ENCODE measurements around the gene CDCA8. TPM values are rescaled to one million over a fixed set of nuclear protein-coding genes. Genes with fewer than 3 reads are reported as not detected.

Gene CDCA8
- total RNA-seq, 4 donors from 2014 or later = 3.1 to 7.4 (median 4.0) TPM

DNA sequence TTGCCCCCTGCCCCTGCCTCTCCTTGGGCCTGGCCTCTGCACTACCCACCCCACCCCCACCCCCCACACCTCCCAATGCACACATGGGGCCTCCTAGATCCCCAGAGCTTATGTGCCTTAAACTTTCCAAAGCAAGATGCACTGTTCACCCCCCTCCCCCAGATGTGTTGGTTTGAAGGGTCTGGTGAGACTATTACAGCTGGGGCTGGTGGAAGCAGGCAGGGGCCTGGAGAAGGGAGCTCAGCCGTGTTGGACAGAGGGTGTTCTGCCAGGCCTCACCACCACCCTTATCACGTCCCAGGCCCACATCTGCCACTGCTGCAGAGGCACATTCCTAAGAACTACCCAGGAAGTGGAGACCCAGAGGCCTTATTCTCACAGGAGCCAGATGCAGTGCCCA is 39.3 kb upstream of the CDCA8 start:
- DNase-seq = no peak
- TF ChIP-seq POLR2A (IDR thresholded peaks at IDR 0.05) = no peak
- TF ChIP-seq, protein P1, sequence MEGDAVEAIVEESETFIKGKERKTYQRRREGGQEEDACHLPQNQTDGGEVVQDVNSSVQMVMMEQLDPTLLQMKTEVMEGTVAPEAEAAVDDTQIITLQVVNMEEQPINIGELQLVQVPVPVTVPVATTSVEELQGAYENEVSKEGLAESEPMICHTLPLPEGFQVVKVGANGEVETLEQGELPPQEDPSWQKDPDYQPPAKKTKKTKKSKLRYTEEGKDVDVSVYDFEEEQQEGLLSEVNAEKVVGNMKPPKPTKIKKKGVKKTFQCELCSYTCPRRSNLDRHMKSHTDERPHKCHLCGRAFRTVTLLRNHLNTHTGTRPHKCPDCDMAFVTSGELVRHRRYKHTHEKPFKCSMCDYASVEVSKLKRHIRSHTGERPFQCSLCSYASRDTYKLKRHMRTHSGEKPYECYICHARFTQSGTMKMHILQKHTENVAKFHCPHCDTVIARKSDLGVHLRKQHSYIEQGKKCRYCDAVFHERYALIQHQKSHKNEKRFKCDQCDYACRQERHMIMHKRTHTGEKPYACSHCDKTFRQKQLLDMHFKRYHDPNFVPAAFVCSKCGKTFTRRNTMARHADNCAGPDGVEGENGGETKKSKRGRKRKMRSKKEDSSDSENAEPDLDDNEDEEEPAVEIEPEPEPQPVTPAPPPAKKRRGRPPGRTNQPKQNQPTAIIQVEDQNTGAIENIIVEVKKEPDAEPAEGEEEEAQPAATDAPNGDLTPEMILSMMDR (IDR thresholded peaks at IDR 0.05) = no peak
- Histone ChIP-seq H3K27ac (no peak overlapping the region), H3K4me1 (no peaks in the 10 kb centered on the region), H3K27me3 (no peaks in the 10 kb centered on the region), H3K4me3 (no peak overlapping the region), H3K36me3 (no peaks in the 10 kb centered on the region), H3K9me3 (no peaks in the 10 kb centered on the region)

DNA sequence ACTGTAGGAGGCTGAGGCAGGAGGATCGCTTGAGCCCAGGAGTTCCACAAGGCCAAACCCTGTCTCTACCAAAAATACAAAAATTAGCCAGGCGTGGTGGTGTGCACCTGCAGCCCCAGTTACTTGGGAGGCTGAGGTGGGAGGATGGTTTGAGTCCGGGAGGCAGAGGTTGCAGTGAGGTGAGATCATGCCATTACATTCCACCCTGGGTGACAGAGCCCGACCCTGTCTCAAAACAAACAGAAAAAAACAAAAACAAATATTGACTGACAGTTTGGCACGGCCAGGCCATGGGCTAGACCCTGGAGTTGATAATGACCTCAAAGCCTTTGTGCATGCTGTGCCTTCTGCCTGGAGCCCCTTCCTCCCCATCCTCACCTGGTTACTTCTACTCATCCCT is 38.4 kb upstream of the CDCA8 start:
- H3K27me3 ChIP-seq = no peaks in the 10 kb centered on the region
- TF ChIP-seq, protein P1 (IDR thresholded peaks at IDR 0.05) = no peak
- no peak for TF ChIP-seq POLR2A (IDR thresholded peaks at IDR 0.05)

DNA sequence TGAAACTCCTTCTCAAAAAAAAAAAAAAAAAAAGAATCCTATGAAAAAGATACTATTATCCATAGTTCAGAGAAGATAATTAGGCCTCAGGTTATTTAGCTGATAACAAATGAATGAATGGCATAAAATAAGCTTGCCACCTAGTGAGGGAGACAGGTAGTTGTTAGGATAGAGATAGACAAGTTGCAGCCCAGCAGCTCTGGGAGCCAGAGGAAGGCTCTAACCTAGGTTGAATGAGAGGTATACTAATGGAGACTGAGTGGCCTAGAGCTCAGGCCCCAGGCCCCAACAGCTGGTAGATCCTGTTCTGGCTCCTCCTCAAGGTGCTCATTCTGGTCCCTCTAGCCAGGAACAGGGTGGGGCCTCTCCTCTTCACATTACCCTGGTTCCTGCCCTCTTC is 37.0 kb upstream of the CDCA8 start:
- no peak overlapping the region for H3K4me3 ChIP-seq
- H3K4me1 ChIP-seq = no peaks in the 10 kb centered on the region
- no peak overlapping the region for H3K27ac ChIP-seq
- H3K27me3 ChIP-seq = no peaks in the 10 kb centered on the region
- H3K9me3 ChIP-seq = no peaks in the 10 kb centered on the region
- TF ChIP-seq POLR2A (IDR thresholded peaks at IDR 0.05) = no peak
- TF ChIP-seq, protein P1 (IDR thresholded peaks at IDR 0.05) = no peak
- H3K36me3 ChIP-seq = no peaks in the 10 kb centered on the region
- no peak for DNase-seq

More for the DNA sequence above, 38.4 kb upstream of the CDCA8 start:
- no peaks in the 10 kb centered on the region for H3K9me3 ChIP-seq
- H3K4me3 ChIP-seq = no peak overlapping the region
- no peaks in the 10 kb centered on the region for H3K4me1 ChIP-seq
- no peaks in the 10 kb centered on the region for H3K36me3 ChIP-seq
- no peak overlapping the region for H3K27ac ChIP-seq
- DNase-seq = peak in 1 of 3 donors; percentile 15

DNA sequence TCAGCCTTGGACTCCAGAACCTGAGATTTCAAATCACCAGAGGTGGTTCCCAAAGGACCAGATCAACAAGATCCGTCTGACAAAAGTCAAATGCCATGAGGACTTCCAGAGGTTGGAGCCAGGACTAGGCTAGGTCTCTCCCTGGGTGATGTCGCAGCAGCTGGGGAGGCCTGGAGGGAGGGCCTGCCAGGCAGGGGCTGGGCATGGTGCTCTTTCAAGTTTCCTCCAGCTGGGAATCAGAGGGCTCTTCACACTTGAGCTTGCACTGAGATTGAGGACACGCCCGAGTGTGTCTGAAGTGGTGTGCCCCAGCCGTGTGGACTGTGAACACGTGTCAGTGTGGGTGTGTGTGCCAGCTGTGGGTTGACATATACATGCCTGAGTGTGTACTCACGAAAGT is 36.3 kb upstream of the CDCA8 start:
- H3K27me3 ChIP-seq = no peaks in the 10 kb centered on the region
- no peaks in the 10 kb centered on the region for H3K4me1 ChIP-seq

DNA sequence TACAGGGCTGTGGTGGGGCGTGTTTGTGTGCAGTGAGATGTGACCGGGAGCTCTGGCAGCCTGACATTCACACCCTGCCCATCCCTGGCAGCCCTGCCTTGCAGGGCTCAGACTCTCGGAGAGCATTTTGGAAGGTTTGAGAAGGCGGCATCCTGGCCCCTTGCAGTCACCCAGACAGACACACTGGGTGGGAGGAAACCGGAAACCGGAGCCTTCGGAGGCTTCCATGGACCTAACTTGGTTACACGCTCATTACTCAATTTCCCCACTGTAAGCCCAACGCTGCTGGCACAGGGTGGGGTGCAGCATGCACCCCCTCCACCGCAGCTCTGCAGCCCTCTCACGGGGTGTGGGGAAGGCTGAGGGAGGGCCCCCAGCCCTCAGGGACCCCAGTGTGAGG is 35.4 kb upstream of the CDCA8 start:
- Histone ChIP-seq H3K27ac (no peak overlapping the region), H3K9me3 (no peaks in the 10 kb centered on the region), H3K36me3 (no peaks in the 10 kb centered on the region), H3K4me3 (no peak overlapping the region), H3K27me3 (no peaks in the 10 kb centered on the region), H3K4me1 (no peaks in the 10 kb centered on the region)
- DNase-seq = no peak
- no peak for TF ChIP-seq POLR2A (IDR thresholded peaks at IDR 0.05)
- TF ChIP-seq, protein P1 (IDR thresholded peaks at IDR 0.05) = no peak

More for the DNA sequence above, 36.3 kb upstream of the CDCA8 start:
- peak in 1 of 3 donors; percentile 15 for DNase-seq
- H3K27ac ChIP-seq = no peak overlapping the region
- TF ChIP-seq, protein P1 (IDR thresholded peaks at IDR 0.05) = no peak
- no peak for TF ChIP-seq POLR2A (IDR thresholded peaks at IDR 0.05)
- no peaks in the 10 kb centered on the region for H3K36me3 ChIP-seq
- no peaks in the 10 kb centered on the region for H3K9me3 ChIP-seq
- H3K4me3 ChIP-seq = no peak overlapping the region

Data from Peyer's patch (tissue), 4 donors.